ENCODE results near the gene TNS1. TPM values are rescaled to one million over a fixed set of nuclear protein-coding genes. Genes with fewer than 3 reads are reported as not detected.

TNS1 gene
- total and polyA plus RNA-seq, 9 of the 15 experiments (the other 6 are each of a cell fraction or from before 2014, with no cell fraction given): 0.13 to 2.7 (median 0.77) TPM

DNA sequence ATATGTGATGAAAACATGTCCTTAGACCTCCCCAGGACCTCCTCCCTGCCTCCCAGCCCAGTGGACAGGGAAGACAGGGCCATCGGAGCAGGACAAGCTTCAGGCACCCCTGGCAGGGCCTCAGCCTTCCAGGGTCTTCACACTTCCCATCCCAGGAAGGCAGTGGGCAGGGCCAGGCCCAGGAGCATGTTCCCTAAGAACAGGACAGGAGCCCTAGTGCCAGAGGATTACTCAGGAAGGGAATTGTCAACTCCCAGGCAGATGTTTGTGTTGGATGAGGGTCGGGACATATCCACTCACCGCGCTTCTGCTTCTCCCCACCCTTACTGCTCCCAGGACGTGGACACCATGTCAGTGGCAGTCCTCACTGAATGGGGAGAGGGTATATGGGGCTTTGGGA lies 138.9 kb downstream of the TNS1 start:
- H3K4me2 ChIP-seq (ENCODE audit: insufficient read depth, low read length): no peak overlapping the region
- no peaks in the 10 kb centered on the region for H3K9me1 ChIP-seq (ENCODE audit: control insufficient read depth, insufficient read depth, low read length)
- ChIA-PET CTCF (ENCODE audit: low intra/inter-chr PET ratio) (no interaction called here), POLR2A (interaction anchor here (1.5 kb wide), 1 partner anchor 10 kb away, joined by 4 read pairs; no protein-coding TSS in a partner anchor)
- no peak overlapping the region for H2AFZ ChIP-seq (ENCODE audit: low read depth, low read length)
- no peaks in the 10 kb centered on the region; a peak in 1 of 5 replicates for H3K27me3 ChIP-seq (ENCODE audit: control insufficient read depth in 2 of 2, insufficient read depth in 2 of 2, low read length in 2 of 2)
- 0% methylated on average over 2 of the region's 5 CpGs for WGBS (ENCODE audit: insufficient coverage, low coverage, missing lambda C conversion rate)
- intact Hi-C loops (cut with micrococcal nuclease): no loop called here
- H3K79me2 ChIP-seq (ENCODE audit: control insufficient read depth, insufficient read depth, low read length): no peaks in the 10 kb centered on the region
- ATAC-seq: no peak
- in situ Hi-C loops (cut with MboI): no loop called here
- no peaks in the 10 kb centered on the region; a peak in 2 of 5 replicates for H3K4me1 ChIP-seq (replicated peaks in 1 of 2; ENCODE audit: control insufficient read depth in 2 of 2, insufficient read depth in 2 of 2, low read length in 2 of 2)
- no peak overlapping the region for H3K4me3 ChIP-seq
- no peak overlapping the region for H3K9ac ChIP-seq (ENCODE audit: insufficient read depth in 1 of 2, low read depth in 2 of 2, low read length in 2 of 2)
- TF ChIP-seq LCOR (CRISPR knock-in tag; IDR thresholded peaks at IDR 0.05): no peak
- TF ChIP-seq EP400 (IDR thresholded peaks at IDR 0.05): no peak
- TF ChIP-seq PHF20 (IDR thresholded peaks at IDR 0.05; ENCODE audit: partially characterized antibody): no peak
- no peak for TF ChIP-seq ZNF431 (CRISPR knock-in tag; IDR thresholded peaks at IDR 0.05)
- TF ChIP-seq, protein P1, sequence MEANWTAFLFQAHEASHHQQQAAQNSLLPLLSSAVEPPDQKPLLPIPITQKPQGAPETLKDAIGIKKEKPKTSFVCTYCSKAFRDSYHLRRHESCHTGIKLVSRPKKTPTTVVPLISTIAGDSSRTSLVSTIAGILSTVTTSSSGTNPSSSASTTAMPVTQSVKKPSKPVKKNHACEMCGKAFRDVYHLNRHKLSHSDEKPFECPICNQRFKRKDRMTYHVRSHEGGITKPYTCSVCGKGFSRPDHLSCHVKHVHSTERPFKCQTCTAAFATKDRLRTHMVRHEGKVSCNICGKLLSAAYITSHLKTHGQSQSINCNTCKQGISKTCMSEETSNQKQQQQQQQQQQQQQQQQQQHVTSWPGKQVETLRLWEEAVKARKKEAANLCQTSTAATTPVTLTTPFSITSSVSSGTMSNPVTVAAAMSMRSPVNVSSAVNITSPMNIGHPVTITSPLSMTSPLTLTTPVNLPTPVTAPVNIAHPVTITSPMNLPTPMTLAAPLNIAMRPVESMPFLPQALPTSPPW (CRISPR knock-in tag; IDR thresholded peaks at IDR 0.05): no peak
- no peak for TF ChIP-seq ZNF165 (CRISPR knock-in tag; IDR thresholded peaks at IDR 0.05; ENCODE audit: borderline replicate concordance)
- TF ChIP-seq ZNF324 (CRISPR knock-in tag; IDR thresholded peaks at IDR 0.05): no peak
- TF ChIP-seq ZNF354B (CRISPR knock-in tag; IDR thresholded peaks at IDR 0.05): no peak
- no peak for TF ChIP-seq CEBPG (CRISPR knock-in tag; IDR thresholded peaks at IDR 0.05)
- no peak for TF ChIP-seq CEBPG (tag; conservative IDR thresholded peaks at IDR 0.05 in 1 of 2, IDR thresholded peaks at IDR 0.05 in 1 of 2)
- no peak for TF ChIP-seq TCF7L2 (IDR thresholded peaks at IDR 0.05; ENCODE audit: low read depth, low read length)
- no peak for TF ChIP-seq RBM25 (IDR thresholded peaks at IDR 0.05; ENCODE audit: low read depth, low read length, severe bottlenecking)
- no peak for TF ChIP-seq SRSF9 (IDR thresholded peaks at IDR 0.05; ENCODE audit: borderline replicate concordance, low read depth, low read length)
- TF ChIP-seq NFIC (IDR thresholded peaks at IDR 0.05): no peak
- TF ChIP-seq, protein P2, sequence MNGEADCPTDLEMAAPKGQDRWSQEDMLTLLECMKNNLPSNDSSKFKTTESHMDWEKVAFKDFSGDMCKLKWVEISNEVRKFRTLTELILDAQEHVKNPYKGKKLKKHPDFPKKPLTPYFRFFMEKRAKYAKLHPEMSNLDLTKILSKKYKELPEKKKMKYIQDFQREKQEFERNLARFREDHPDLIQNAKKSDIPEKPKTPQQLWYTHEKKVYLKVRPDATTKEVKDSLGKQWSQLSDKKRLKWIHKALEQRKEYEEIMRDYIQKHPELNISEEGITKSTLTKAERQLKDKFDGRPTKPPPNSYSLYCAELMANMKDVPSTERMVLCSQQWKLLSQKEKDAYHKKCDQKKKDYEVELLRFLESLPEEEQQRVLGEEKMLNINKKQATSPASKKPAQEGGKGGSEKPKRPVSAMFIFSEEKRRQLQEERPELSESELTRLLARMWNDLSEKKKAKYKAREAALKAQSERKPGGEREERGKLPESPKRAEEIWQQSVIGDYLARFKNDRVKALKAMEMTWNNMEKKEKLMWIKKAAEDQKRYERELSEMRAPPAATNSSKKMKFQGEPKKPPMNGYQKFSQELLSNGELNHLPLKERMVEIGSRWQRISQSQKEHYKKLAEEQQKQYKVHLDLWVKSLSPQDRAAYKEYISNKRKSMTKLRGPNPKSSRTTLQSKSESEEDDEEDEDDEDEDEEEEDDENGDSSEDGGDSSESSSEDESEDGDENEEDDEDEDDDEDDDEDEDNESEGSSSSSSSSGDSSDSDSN (IDR thresholded peaks at IDR 0.05; ENCODE audit: borderline replicate concordance in 1 of 2, low read depth in 2 of 2, low read length in 2 of 2): no peak
- no peak for TF ChIP-seq BDP1 (IDR thresholded peaks at IDR 0.05; ENCODE audit: insufficient read depth, insufficient read length)
- no peak for FAIRE-seq
- no peaks in the 10 kb centered on the region for H4K20me1 ChIP-seq (replicated peaks; ENCODE audit: control insufficient read depth, insufficient read depth, low read length)
- DNase-seq (ENCODE audit: extremely low read depth in 1 of 4, low spot score in 3 of 4): no peak
- BruUV-seq (replicated peaks): no TSS peak
- no peaks in the 10 kb centered on the region for H3K36me3 ChIP-seq (ENCODE audit: control insufficient read depth, insufficient read depth, low read length)
- no peaks in the 10 kb centered on the region for H3K9me3 ChIP-seq (replicated peaks; ENCODE audit: control insufficient read depth, insufficient read depth, low read depth, low read length)
- H3K27ac ChIP-seq (ENCODE audit: extremely low read depth, low read depth, low read length): no peak overlapping the region

Measured in K562 (cell line).